Activated naive CD4-positive, alpha-beta T cell treated with anti-CD3 and anti-CD28 coated beads for 36 hours (primary cell): ENCODE data around the gene STRAP. TPM values are rescaled to one million over a fixed set of nuclear protein-coding genes. Genes with fewer than 3 reads are reported as not detected.

Experiments
- CTCF ChIA-PET: fragments of 350-600 bp; sonication (Branson Sonifier 250); formaldehyde crosslinking; loops from one replicate; lab custom pipeline; 2021; ENCODE audit warnings: antibody characterized with exemption; lab: Charles Lee
- DNase-seq: peaks from one replicate; pipeline ENCODE4 v3.0.0-alpha.2; 2020
- H3K27ac Mint-ChIP-seq: one replicate; pipeline ENCODE4 v1.8.0; 2021; ENCODE audit warnings: mild to moderate bottlenecking, mixed read lengths
- H3K27me3 Mint-ChIP-seq: one replicate; pipeline ENCODE4 v1.8.0; 2021; ENCODE audit warnings: low read depth, mixed read lengths
- H3K36me3 Mint-ChIP-seq: one replicate; pipeline ENCODE4 v1.8.0; 2021; ENCODE audit warnings: low read depth, mixed read lengths
- H3K4me1 Mint-ChIP-seq: one replicate; pipeline ENCODE4 v1.8.0; 2021; ENCODE audit warnings: low read depth, mixed read lengths
- H3K4me3 Mint-ChIP-seq: one replicate; pipeline ENCODE4 v1.8.0; 2021; ENCODE audit warnings: mild to moderate bottlenecking, moderate library complexity, mixed read lengths
- H3K9me3 Mint-ChIP-seq: one replicate; pipeline ENCODE4 v1.8.0; 2021; ENCODE audit warnings: mixed read lengths
- intact Hi-C: fragments of 100-400 bp; cut with micrococcal nuclease; formaldehyde crosslinking; loops from one replicate; pipeline ENCODE4 v1.15.1; 2023
- total RNA-seq, 2 experiments: library from RNA; stranded (reverse); gene quantifications; one replicate each; pipeline ENCODE4 v1.2.3, GENCODE V29; 2021

The STRAP gene
- 100 to 1,000 TPM; 131 to 133 TPM for total RNA-seq

DNA sequence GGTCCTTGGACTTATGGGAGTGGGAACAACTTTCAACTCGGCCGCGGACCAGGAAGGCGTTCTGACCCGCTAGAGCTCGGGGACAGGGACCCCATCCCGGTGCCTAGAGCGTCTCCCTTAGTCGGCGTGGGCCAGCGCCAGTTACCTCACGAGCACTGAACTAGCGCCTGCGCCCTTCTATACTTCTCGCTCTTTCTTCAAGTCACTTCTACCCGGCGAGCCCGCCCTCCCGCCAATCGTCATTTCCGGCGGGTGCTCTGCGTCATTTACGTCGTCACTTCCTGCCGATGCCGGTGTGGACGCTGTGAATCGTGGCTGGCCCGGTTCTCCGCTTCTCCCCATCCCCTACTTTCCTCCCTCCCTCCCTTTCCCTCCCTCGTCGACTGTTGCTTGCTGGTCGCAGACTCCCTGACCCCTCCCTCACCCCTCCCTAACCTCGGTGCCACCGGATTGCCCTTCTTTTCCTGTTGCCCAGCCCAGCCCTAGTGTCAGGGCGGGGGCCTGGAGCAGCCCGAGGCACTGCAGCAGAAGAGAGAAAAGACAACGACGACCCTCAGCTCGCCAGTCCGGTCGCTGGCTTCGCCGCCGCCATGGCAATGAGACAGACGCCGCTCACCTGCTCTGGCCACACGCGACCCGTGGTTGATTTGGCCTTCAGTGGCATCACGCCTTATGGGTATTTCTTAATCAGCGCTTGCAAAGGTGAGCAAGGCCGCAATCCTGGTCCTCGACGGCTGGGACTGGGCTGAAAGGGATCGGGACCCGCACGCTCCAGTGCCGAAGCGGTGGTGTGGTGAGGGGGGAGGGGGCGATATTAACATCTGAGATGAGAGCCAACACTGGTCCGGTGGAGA lies at the start of gene STRAP:
STRAP (plus strand) TSS at position 270 of the 854 bp plus-strand sequence; CDS start at position 591, 321 bp downstream.
- CTCF ChIA-PET, result no interaction called here
- H3K4me1 Mint-ChIP-seq, result peaks cover 39% of the 10 kb centered on the region
- H3K27me3 Mint-ChIP-seq, result no peaks in the 10 kb centered on the region
- intact Hi-C loops, result loop anchor here (1.0 to 10.0 kb wide), 10 partner anchors 17 to 1110 kb away; partner anchors contain the start of genes C12orf60, DERA, EPS8 and WBP11
- H3K4me3 Mint-ChIP-seq, result peak within 1 kb of the TSS; percentile 97
- DNase-seq, result peak; percentile 96
- peak within 1 kb of the TSS; percentile 96 for H3K27ac Mint-ChIP-seq
- no peaks in the 10 kb centered on the region for H3K9me3 Mint-ChIP-seq
- peaks cover 31% of the 10 kb centered on the region for H3K36me3 Mint-ChIP-seq

DNA sequence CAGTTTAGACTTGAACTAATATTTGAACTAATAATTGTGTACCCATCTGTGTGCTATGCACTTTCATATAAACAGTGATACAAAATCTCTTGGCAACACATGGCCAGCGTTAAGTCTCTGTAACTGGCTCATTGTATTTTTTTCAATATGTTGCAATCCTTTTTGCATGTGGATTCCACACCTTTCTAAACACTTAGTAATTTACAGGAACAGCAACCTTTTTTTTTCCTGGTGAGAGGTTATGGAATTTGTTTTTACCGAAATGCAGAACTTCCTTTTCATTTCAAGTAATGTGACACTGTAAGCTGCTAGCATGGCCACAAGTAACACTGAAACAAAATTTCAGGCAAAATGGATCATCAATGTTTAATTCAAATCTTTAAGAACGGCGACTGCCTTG lies 47.6 kb upstream of the STRAP start:
- Mint-ChIP-seq H3K27me3 (no peaks in the 10 kb centered on the region), H3K4me1 (no peaks in the 10 kb centered on the region), H3K36me3 (no peaks in the 10 kb centered on the region), H3K4me3 (no peak overlapping the region), H3K9me3 (no peaks in the 10 kb centered on the region), H3K27ac (no peak overlapping the region)
- DNase-seq, result no peak
- CTCF ChIA-PET, result no interaction called here
- intact Hi-C loops, result no loop called here

- no peak overlapping the region for H3K27ac Mint-ChIP-seq
These were observed 44.9 kb upstream of the STRAP start for GRCh38 chr12:15837141-15837790.

GRCh38 chr12:15839041-15839440 lies 43.1 kb upstream of the STRAP start:
- no peaks in the 10 kb centered on the region for H3K9me3 Mint-ChIP-seq
- no peaks in the 10 kb centered on the region for H3K4me1 Mint-ChIP-seq
- intact Hi-C loops, result no loop called here
- no peak overlapping the region for H3K27ac Mint-ChIP-seq
- no peaks in the 10 kb centered on the region for H3K36me3 Mint-ChIP-seq
- CTCF ChIA-PET, result no interaction called here
- no peak for DNase-seq
- H3K27me3 Mint-ChIP-seq, result no peaks in the 10 kb centered on the region
- H3K4me3 Mint-ChIP-seq, result no peak overlapping the region

More at GRCh38 chr12:15837141-15837790, 44.9 kb upstream of the STRAP start:
- H3K36me3 Mint-ChIP-seq, result no peaks in the 10 kb centered on the region
- no peaks in the 10 kb centered on the region for H3K9me3 Mint-ChIP-seq
- CTCF ChIA-PET, result interaction anchor here (1.2 kb wide), 1 partner anchor 73 kb away, joined by 3 read pairs; the partner anchor contains the start of gene DERA
- H3K4me3 Mint-ChIP-seq, result no peak overlapping the region
- no peak for DNase-seq
- no peaks in the 10 kb centered on the region for H3K27me3 Mint-ChIP-seq
- intact Hi-C loops, result no loop called here
- no peaks in the 10 kb centered on the region for H3K4me1 Mint-ChIP-seq

DNA sequence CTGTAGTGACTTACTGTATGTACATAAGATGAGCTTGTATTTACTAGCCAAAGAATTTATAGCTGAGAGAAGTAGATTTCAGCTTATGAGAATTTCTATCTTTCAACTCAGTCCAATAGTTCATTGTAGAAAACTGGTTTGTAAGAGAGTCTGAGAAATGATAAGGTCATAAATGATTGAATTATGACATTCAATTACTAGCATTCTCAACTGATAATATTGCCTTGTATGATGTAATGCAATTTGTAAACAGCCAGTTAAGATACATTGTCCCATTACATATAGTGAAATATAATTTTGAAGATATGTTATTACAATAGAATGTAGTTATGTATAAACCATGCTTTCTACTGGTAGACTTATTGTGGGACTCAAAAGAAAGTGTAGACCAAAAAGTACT lies 42.5 kb upstream of the STRAP start:
- Mint-ChIP-seq H3K4me1 (no peaks in the 10 kb centered on the region), H3K27ac (no peak overlapping the region), H3K4me3 (no peak overlapping the region), H3K36me3 (no peaks in the 10 kb centered on the region), H3K27me3 (no peaks in the 10 kb centered on the region), H3K9me3 (no peaks in the 10 kb centered on the region)
- DNase-seq, result no peak
- intact Hi-C loops, result no loop called here
- CTCF ChIA-PET, result no interaction called here

DNA sequence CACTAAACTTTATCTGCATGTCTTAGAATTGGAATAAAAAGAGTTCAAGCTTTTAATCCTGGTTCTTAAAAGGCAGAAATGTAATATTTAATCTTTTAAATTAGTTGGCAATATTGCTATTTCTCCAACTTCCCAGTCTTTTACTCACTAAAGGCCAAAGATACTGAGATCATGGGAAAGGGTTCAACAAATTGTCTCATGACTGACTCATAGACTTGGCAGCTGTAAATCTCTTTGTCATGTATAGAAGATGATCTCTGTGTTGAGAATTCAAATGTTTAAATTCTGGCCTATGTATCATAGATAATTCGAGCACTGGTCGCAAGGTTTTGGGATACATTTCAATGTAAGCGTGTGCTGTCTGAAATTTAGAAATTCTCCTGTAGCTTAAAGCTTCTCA lies 40.1 kb upstream of the STRAP start:
- CTCF ChIA-PET, result interaction anchor here (0.6 kb wide), 1 partner anchor 233 kb away, joined by 3 read pairs; no protein-coding TSS in a partner anchor
- H3K4me1 Mint-ChIP-seq, result no peaks in the 10 kb centered on the region
- no peaks in the 10 kb centered on the region for H3K27me3 Mint-ChIP-seq
- intact Hi-C loops, result no loop called here
- no peaks in the 10 kb centered on the region for H3K36me3 Mint-ChIP-seq
- H3K4me3 Mint-ChIP-seq, result no peak overlapping the region
- no peaks in the 10 kb centered on the region for H3K9me3 Mint-ChIP-seq
- no peak for DNase-seq
- no peak overlapping the region for H3K27ac Mint-ChIP-seq

- Mint-ChIP-seq H3K4me3 (no peak overlapping the region), H3K27me3 (no peaks in the 10 kb centered on the region), H3K4me1 (no peaks in the 10 kb centered on the region), H3K9me3 (no peaks in the 10 kb centered on the region), H3K27ac (no peak overlapping the region), H3K36me3 (no peaks in the 10 kb centered on the region)
- no peak for DNase-seq
- intact Hi-C loops, result no loop called here
- CTCF ChIA-PET, result interaction anchor here (2.5 to 3.3 kb wide), 2 partner anchors 10 to 261 kb away, joined by 9 to 14 read pairs; no protein-coding TSS in a partner anchor
These were observed 35.3 kb upstream of the STRAP start for GRCh38 chr12:15846887-15847286.

DNA sequence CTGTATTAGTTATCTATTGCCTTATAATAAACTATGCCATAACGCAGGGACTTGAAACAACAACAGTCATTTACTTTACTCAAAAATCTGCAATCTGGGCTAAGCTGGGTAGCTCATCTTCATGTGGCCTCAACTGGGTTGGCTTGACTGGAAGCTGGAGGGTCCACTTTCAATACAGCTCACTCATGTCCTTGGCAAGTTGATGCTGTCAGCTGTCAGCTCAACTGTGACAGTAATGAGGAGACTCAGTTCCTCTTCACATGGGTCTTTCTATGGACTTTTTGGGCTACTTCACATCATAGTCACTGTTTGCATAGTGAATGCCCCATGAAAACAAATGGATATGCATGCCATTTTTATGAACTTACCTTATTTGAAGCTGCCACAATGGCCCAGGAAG lies 33.6 kb upstream of the STRAP start:
- CTCF ChIA-PET, result interaction anchor here (1.1 to 3.3 kb wide), 3 partner anchors 8 to 317 kb away, joined by 3 to 14 read pairs (median 9); no protein-coding TSS in a partner anchor
- intact Hi-C loops, result no loop called here

DNA sequence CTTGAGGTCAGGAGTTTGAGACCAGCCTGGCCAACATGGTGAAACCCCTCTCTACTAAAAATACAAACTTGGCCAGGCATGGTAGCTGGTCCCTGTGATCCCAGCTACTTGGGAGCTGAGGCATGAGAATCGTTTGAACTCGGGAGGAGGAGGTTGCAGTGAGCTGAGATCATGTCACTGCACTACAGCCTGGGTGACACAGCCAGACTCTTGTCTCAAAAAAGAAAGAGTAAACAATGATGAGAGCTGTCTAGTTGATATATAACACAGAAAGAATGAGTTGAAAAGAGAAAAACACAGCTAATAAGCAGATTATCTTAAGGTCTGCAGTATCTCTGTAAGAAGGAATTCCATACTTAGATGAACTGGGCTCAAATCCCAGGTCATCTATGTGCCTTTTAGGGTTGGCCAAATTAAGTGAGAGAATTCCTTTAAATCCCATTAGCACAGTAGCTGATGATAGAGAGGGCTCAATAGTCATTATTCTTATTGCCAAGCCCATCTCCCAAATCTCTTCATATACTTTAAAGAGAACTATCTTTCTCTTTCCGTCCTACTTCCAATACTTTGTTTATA lies 31.1 kb upstream of the STRAP start:
- CTCF ChIA-PET, result interaction anchor here (1.7 to 8.9 kb wide), 2 partner anchors 260 to 265 kb away, joined by 5 to 76 read pairs; no protein-coding TSS in a partner anchor

More for the DNA sequence above, 33.6 kb upstream of the STRAP start:
- Mint-ChIP-seq H3K36me3 (no peaks in the 10 kb centered on the region), H3K27me3 (no peaks in the 10 kb centered on the region), H3K27ac (no peak overlapping the region), H3K4me3 (no peak overlapping the region), H3K4me1 (no peaks in the 10 kb centered on the region), H3K9me3 (no peaks in the 10 kb centered on the region)
- no peak for DNase-seq

DNA sequence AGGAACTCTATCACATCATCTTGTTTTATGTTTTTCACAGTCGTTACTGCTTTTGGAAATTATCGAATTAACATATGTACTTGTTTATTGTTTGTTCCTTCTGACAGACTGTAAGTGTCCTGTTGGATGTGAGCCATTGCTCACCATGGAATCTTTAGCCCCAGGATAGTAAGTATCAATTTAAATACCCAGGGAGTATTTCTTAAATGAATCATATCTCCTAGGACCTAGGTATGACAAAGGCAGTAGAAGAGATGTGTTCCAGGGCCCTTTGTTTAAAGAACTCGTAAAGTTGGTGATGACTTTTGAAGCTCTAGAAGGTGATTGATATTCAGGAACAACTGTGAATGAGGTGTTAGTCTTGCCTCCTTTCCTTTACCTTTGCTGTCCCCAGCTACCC lies 30.3 kb upstream of the STRAP start:
- H3K4me1 Mint-ChIP-seq, result no peaks in the 10 kb centered on the region
- intact Hi-C loops, result no loop called here
- H3K27ac Mint-ChIP-seq, result no peak overlapping the region
- no peak for DNase-seq
- H3K27me3 Mint-ChIP-seq, result no peaks in the 10 kb centered on the region
- H3K4me3 Mint-ChIP-seq, result no peak overlapping the region
- H3K36me3 Mint-ChIP-seq, result no peaks in the 10 kb centered on the region
- CTCF ChIA-PET, result interaction anchor here (8.9 kb wide), 1 partner anchor 266 kb away, joined by 76 read pairs; no protein-coding TSS in a partner anchor
- H3K9me3 Mint-ChIP-seq, result no peaks in the 10 kb centered on the region

More for the DNA sequence above, 31.1 kb upstream of the STRAP start:
- H3K9me3 Mint-ChIP-seq, result no peaks in the 10 kb centered on the region
- no peak overlapping the region for H3K4me3 Mint-ChIP-seq
- H3K27me3 Mint-ChIP-seq, result no peaks in the 10 kb centered on the region
- no peak for DNase-seq
- no peaks in the 10 kb centered on the region for H3K36me3 Mint-ChIP-seq
- intact Hi-C loops, result no loop called here
- H3K4me1 Mint-ChIP-seq, result no peaks in the 10 kb centered on the region
- H3K27ac Mint-ChIP-seq, result no peak overlapping the region

- Mint-ChIP-seq H3K27ac (no peak overlapping the region), H3K9me3 (no peaks in the 10 kb centered on the region), H3K4me3 (no peak overlapping the region), H3K4me1 (no peaks in the 10 kb centered on the region), H3K27me3 (no peaks in the 10 kb centered on the region), H3K36me3 (no peaks in the 10 kb centered on the region)
- CTCF ChIA-PET, result interaction anchor here (8.9 kb wide), 1 partner anchor 266 kb away, joined by 76 read pairs; no protein-coding TSS in a partner anchor
- intact Hi-C loops, result no loop called here
- DNase-seq, result no peak
These were observed 29.8 kb upstream of the STRAP start for GRCh38 chr12:15852383-15852782.

DNA sequence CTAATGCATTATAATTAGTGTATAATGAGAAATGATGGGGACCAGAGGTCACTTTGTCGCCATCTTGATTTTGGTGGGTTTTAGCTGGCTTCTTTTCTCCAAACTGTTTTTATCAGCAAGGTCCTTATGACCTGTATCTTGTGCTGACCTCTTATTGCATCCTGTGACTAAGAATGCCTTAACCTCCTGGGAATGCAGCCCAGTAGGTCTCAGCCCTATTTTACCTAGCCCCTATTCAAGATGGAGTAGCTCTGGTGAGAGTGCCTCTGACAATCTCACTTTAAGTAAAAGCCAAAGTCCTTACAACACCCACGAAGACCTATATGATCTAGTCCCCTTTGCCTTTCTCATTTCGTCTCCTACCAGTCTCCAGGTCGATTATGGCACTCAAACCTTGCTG lies 28.3 kb upstream of the STRAP start:
- H3K36me3 Mint-ChIP-seq, result no peaks in the 10 kb centered on the region
- no peaks in the 10 kb centered on the region for H3K9me3 Mint-ChIP-seq
- no peak overlapping the region for H3K27ac Mint-ChIP-seq
- no peaks in the 10 kb centered on the region for H3K27me3 Mint-ChIP-seq
- intact Hi-C loops, result loop anchor here (2.0 kb wide), 1 partner anchor 65 kb away; the partner anchor contains the start of gene EPS8
- H3K4me3 Mint-ChIP-seq, result no peak overlapping the region
- DNase-seq, result no peak
- H3K4me1 Mint-ChIP-seq, result no peaks in the 10 kb centered on the region
- CTCF ChIA-PET, result interaction anchor here (1.3 to 8.9 kb wide), 2 partner anchors 10 to 268 kb away, joined by 3 to 76 read pairs; no protein-coding TSS in a partner anchor
